ENCODE data around the gene FGFR3.

FGFR3 gene

DNA sequence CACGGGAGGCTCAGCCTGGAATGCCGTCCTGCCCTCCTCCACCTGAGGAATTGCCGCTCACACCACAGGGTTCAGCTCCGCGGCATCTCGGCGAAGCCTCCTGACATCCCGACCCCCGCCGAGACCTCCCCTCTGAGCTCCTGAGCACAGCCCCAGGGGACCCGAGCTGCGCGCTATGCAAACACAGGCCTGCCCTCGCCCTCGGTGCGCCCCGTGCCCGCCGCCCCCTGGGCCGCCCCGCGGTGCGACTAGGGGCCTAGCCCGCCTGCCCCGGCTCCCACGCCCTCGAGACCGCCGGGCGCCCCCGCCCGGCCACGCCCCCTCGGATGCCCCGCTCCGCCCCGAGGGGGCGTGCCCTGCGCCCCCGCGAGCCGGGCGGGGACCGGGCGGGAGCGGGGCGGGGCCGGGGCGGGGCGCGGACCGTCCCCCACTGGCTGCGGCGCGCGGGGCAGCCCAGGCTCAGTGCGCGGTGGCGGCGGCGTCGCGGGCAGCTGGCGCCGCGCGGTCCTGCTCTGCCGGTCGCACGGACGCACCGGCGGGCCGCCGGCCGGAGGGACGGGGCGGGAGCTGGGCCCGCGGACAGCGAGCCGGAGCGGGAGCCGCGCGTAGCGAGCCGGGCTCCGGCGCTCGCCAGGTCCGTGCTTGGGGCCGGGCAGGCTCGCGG is at the start of gene FGFR3:
Gene FGFR3 (plus strand): TSS at position 462 of the 664 bp plus-strand sequence. CDS start 642 bp downstream, outside the sequence.
- peak; percentile 51 for DNase-seq (ENCODE audit: low read depth)
- TF ChIP-seq POLR2A (IDR thresholded peaks at IDR 0.05; ENCODE audit: extremely low read depth, insufficient read length): peak; percentile 18
- TF ChIP-seq, protein P1, sequence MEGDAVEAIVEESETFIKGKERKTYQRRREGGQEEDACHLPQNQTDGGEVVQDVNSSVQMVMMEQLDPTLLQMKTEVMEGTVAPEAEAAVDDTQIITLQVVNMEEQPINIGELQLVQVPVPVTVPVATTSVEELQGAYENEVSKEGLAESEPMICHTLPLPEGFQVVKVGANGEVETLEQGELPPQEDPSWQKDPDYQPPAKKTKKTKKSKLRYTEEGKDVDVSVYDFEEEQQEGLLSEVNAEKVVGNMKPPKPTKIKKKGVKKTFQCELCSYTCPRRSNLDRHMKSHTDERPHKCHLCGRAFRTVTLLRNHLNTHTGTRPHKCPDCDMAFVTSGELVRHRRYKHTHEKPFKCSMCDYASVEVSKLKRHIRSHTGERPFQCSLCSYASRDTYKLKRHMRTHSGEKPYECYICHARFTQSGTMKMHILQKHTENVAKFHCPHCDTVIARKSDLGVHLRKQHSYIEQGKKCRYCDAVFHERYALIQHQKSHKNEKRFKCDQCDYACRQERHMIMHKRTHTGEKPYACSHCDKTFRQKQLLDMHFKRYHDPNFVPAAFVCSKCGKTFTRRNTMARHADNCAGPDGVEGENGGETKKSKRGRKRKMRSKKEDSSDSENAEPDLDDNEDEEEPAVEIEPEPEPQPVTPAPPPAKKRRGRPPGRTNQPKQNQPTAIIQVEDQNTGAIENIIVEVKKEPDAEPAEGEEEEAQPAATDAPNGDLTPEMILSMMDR (IDR thresholded peaks at IDR 0.05; ENCODE audit: low read depth, low read length): no peak
- H3K4me3 ChIP-seq (ENCODE audit: low read depth, low read length): no peak within 1 kb of the TSS

DNA sequence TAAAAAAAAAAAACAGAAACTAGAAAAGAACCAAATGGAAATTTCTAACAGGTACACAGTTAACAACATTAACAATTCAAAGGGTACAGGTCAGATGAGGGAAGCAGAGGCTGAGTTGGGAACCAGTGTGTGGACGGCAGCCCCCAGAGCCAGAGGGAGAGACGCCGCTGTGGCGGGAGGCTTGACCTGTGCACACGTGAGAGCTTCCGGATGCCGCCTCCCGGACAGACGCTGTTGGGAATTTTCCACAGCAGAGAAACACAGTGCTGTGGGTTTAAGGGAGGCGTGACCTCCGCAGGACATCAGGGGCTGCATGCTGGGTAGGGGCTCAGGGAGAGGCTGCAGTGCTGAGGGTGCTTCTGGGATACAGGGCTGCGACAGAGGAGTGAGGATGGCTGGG is 49.5 kb upstream of the FGFR3 start:
- no peak for TF ChIP-seq MYC (IDR thresholded peaks at IDR 0.05; ENCODE audit: low read depth, low read length)
- TF ChIP-seq, protein P2, sequence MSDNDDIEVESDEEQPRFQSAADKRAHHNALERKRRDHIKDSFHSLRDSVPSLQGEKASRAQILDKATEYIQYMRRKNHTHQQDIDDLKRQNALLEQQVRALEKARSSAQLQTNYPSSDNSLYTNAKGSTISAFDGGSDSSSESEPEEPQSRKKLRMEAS (IDR thresholded peaks at IDR 0.05; ENCODE audit: low read depth, low read length): no peak
- TF ChIP-seq POLR2A (IDR thresholded peaks at IDR 0.05; ENCODE audit: extremely low read depth, insufficient read length): no peak
- TF ChIP-seq, protein P1 (IDR thresholded peaks at IDR 0.05; ENCODE audit: low read depth, low read length): no peak
- no peak for DNase-seq (ENCODE audit: low read depth)
- H3K4me3 ChIP-seq (ENCODE audit: low read depth, low read length): no peak overlapping the region

DNA sequence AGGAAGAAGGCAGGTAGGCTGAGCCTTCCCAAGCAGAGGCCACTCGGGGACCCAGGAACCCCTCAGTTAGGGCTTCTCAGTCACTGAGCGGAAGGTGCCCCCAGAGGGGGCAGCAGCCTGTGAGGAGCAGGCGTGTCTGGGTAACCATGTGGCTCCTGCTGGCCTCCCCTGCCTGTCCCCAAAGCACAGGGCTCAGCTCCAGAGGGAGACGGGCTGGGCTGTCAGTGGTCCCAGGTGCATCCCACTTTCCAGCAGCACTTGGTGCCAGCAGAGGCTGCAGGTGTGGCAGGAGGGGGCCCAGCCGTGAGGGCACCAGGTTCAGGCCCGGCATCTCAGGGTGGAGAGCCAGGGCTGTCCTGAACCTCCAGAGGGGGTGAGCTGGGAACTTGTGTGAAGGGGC is 49.1 kb upstream of the FGFR3 start:
- TF ChIP-seq, protein P2 (IDR thresholded peaks at IDR 0.05; ENCODE audit: low read depth, low read length): no peak
- TF ChIP-seq, protein P1 (IDR thresholded peaks at IDR 0.05; ENCODE audit: low read depth, low read length): no peak
- TF ChIP-seq POLR2A (IDR thresholded peaks at IDR 0.05; ENCODE audit: extremely low read depth, insufficient read length) (no peak), MYC (IDR thresholded peaks at IDR 0.05; ENCODE audit: low read depth, low read length) (no peak)
- DNase-seq (ENCODE audit: low read depth): no peak
- H3K4me3 ChIP-seq (ENCODE audit: low read depth, low read length): no peak overlapping the region

DNA sequence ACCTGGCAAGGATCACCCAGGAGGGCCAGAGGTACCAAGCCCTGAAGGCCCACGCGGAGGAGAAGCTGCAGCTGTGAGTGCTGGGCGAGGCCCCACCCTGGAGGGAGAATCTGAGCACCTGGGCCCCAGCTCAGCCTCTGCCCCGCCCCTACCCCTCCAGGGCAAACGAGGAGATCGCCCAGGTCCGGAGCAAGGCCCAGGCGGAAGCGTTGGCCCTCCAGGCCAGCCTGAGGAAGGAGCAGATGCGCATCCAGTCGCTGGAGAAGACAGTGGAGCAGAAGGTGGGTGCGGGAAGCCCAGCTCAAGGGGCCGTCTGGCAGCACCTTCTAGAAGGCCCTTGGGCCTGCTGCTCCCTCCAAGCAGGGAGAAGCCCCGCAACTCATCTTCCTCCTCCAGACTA is 48.5 kb upstream of the FGFR3 start:
- no peak overlapping the region for H3K4me3 ChIP-seq (ENCODE audit: low read depth, low read length)
- TF ChIP-seq MYC (IDR thresholded peaks at IDR 0.05; ENCODE audit: low read depth, low read length) (no peak), POLR2A (IDR thresholded peaks at IDR 0.05; ENCODE audit: extremely low read depth, insufficient read length) (no peak)
- TF ChIP-seq, protein P1 (IDR thresholded peaks at IDR 0.05; ENCODE audit: low read depth, low read length): no peak
- TF ChIP-seq, protein P2 (IDR thresholded peaks at IDR 0.05; ENCODE audit: low read depth, low read length): no peak
- DNase-seq (ENCODE audit: low read depth): no peak

DNA sequence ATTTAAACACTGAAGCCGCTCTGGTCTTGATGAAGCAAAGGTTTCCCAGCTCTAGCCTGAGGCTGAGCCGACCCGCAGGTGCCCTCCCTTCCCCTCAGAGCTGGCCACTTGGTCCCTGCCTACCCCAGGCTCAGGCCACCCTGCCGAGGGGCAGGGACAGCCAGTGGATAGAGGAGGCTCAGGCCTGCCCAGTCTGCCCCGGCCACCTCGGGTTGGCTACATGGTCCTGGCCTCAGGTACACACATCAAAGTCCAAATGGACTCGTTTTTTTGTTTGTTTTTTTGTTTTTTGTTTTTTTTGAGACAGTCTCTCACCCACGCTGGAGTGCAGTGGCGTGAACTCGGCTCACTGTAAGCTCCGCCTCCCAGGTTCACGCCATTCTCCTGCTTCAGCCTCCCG is 47.9 kb upstream of the FGFR3 start:
- DNase-seq (ENCODE audit: low read depth): no peak
- no peak overlapping the region for H3K4me3 ChIP-seq (ENCODE audit: low read depth, low read length)
- TF ChIP-seq POLR2A (IDR thresholded peaks at IDR 0.05; ENCODE audit: extremely low read depth, insufficient read length): no peak
- TF ChIP-seq, protein P2 (IDR thresholded peaks at IDR 0.05; ENCODE audit: low read depth, low read length): no peak
- TF ChIP-seq, protein P1 (IDR thresholded peaks at IDR 0.05; ENCODE audit: low read depth, low read length): no peak
- TF ChIP-seq MYC (IDR thresholded peaks at IDR 0.05; ENCODE audit: low read depth, low read length): no peak

Data from NB4 (cell line).